ENCODE results near the gene SEC31B.

DNA sequence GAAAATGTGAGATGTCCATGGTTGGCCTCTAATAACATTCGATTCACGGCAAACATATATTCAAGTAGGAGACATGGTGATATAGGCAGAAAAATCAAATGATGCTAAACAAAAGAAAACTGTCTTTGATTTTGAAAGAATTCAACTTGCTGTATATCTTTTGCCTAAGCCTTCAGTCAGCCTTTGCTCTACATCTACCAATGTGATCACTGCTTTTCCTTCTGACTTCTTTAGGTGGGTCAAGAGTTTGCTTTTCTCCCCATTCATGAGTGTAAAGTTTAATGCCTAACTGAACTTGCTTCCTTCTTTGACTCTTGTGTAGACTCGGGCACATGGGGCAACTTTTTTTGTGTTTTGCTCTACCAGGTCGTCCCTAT is 15.7 kb upstream of the SEC31B start:
- TF ChIP-seq, protein P1, sequence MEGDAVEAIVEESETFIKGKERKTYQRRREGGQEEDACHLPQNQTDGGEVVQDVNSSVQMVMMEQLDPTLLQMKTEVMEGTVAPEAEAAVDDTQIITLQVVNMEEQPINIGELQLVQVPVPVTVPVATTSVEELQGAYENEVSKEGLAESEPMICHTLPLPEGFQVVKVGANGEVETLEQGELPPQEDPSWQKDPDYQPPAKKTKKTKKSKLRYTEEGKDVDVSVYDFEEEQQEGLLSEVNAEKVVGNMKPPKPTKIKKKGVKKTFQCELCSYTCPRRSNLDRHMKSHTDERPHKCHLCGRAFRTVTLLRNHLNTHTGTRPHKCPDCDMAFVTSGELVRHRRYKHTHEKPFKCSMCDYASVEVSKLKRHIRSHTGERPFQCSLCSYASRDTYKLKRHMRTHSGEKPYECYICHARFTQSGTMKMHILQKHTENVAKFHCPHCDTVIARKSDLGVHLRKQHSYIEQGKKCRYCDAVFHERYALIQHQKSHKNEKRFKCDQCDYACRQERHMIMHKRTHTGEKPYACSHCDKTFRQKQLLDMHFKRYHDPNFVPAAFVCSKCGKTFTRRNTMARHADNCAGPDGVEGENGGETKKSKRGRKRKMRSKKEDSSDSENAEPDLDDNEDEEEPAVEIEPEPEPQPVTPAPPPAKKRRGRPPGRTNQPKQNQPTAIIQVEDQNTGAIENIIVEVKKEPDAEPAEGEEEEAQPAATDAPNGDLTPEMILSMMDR (IDR thresholded peaks at IDR 0.05): no peak
- no peak for TF ChIP-seq POLR2A (IDR thresholded peaks at IDR 0.05)

All from suprapubic skin (tissue), 3 donors.